MV-4-11 (cell line): ENCODE data around the gene SPNS1.

Experiments
- DNase-seq: peaks from one replicate; lab custom pipeline; 2025; lab: John Stamatoyannopoulos, UW

Gene SPNS1

DNA sequence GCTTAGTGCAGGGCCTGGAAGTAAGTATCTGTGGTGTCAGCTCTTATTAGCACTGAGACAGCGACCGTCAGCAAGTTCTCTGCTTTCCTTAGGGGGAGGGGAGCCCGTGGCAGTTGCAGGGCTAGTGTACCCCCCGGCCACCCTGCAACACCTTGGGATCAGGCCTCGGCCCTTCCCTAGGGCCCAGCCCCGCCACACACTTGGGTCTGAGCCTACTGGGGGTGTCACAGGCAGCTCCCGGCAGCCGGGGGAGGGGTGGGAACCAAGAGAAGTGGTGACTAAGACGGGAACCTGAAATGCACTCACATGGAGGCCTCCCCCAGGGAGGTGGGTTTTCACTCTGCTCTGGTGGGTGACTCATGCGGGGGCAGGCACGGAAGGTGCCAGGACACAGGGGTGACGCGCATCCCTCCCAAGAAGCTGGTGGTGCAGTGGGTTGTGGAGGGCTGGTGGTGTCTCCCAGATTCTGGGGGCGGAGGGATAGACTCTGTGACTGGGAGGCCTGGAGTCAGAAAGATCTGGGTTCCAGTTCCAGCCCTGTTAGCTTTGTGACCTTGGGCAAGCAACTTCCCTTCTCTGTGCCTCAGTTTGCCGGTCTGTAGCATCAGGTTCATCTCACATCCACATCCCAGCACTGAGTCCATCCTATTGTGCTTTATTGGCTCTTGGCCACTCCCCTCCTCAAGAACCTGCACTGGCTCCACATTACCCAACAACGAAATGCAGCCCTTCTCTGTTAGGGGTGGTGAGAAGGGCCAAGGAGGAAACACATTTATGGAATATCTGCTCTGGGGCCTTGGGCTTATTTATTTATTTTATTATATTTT is 54.8 kb downstream of the SPNS1 start:
- DNase-seq: peak; percentile 56

DNA sequence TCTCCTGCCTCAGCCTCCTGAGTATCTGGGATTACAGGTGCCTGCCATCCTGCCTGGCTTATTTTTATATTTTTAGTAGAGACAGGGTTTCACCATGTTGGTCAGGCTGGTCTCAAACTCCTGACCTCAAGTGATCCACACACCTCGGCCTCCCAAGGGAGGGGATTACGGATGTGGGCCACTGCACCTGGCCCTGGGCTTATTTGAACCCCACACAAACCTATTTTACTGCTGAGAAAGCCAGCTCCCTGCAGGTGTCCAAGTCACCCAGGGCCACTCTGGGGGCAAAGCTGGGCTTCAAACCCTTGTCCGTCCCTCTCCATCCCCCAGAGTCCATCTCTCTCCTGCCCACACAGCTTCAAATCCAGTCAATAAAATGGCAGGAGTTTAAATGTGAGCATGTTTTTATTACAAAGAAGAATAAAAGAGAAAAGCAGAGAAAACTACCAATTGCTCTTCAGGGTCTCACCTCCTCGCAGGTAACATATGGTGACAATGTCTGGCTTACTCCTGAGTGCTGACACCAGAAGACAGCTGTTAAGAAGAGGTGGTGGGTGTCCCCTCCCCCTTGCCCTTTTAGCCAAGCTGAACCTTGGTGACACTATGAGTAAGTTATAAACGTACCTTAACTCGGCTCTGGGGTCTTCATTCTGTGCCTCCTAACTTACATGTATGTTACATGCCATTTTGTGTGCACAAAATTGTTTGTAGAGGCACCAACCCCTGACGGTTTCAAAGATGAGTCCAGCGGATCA is 55.7 kb downstream of the SPNS1 start:
- DNase-seq: no peak
